T-helper 22 cell (primary cell): ENCODE data around the gene POGLUT3.

ENCODE experiments used
- DNase-seq: peaks from one replicate; pipeline ENCODE4 v3.0.0-alpha.2; 2020; ENCODE audit warnings: low read depth

The POGLUT3 gene

DNA sequence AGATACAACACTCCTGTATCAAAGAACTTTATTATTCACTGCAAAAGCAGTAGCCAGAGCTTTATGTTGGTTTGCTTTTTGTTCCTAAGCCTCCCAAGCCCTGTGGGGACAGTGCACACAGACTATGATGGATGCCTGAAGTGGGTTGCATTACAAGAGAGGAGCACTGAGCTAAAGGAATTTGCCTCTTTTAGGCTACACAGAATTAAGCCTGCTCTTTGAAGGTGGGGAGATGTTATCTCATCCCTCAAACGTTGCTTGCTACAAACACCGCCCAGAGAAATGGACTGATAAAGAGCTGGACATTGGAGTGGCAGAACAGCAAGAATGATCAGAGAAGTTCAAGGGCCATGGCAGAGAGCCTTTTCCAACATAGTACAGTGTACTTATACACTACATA is 2.5 kb upstream of the POGLUT3 start:
- DNase-seq: no peak

GRCh38 chr11:108500169-108500568 is 2.0 kb upstream of the POGLUT3 start:
- DNase-seq: no peak

- DNase-seq: no peak
Observed at GRCh38 chr11:108498816-108499408, 728 bp upstream of the POGLUT3 start.

- DNase-seq: peak; percentile 69
Observed at GRCh38 chr11:108497317-108498045, 703 bp downstream of the POGLUT3 start.

- DNase-seq: no peak
Observed at GRCh38 chr11:108496643-108497256, 1.4 kb downstream of the POGLUT3 start.

GRCh38 chr11:108495326-108495725 is 2.9 kb downstream of the POGLUT3 start:
- DNase-seq: no peak

GRCh38 chr11:108494182-108494581 is 4.0 kb downstream of the POGLUT3 start:
- no peak for DNase-seq

DNA sequence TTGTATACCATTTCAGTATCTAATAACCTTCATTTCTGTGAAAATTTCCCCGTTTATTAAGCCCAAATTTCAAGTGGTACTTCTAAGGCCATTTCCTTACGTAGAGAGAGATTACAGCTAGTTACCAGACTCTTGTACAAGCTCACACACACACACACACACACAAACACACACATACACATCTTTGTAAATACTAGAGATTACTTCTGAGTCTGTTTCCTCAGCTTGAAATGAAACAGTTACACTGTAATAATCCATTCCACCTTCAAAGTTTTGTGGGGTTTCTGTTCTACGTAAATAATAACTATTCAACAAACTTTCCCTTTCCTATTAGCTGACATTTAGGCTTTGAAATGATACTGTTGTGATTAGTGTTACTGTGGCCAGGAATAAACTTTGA is 6.2 kb downstream of the POGLUT3 start:
- DNase-seq: no peak

- DNase-seq: no peak
Observed at GRCh38 chr11:108486828-108487227, 11.4 kb downstream of the POGLUT3 start.

DNA sequence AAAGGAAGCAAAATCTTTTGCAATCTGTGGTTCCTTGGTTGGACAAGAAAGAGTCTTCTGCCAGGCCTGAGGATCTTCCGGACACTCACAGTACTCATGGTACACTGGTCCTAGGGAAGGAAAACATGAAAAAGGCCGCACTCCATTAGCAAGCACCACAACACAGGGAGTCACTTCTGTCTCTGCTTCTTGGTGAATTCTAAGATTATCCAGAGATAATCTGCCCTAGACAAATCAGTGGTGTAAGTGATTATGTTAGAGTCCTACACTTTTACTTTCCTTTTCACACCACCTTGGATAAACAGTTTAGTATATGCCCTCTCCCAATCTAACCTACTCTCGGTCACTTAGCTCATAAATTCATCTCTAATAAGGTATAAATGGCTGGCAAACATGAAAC is 11.9 kb downstream of the POGLUT3 start:
- DNase-seq: no peak

DNA sequence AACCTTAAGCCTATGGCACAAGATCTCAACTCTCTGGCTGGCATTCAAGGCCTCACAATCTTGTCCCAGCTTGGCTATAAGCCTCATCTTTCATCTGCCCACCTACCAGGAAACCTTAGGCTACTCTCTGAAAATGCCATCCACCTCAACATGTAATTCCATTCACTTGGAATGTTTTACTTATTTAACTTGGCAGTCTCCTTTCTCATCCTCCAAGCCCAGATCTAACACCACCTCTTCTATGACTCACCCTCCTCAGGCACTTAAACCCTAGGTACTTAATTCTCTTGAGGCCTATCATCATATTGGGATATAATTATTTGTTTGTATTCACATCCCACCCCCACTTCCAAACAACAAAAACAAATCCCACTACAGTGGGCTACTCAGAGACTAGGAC is 15.0 kb downstream of the POGLUT3 start:
- no peak for DNase-seq

- DNase-seq: no peak
Observed at GRCh38 chr11:108474664-108475463, 23.3 kb downstream of the POGLUT3 start.

DNA sequence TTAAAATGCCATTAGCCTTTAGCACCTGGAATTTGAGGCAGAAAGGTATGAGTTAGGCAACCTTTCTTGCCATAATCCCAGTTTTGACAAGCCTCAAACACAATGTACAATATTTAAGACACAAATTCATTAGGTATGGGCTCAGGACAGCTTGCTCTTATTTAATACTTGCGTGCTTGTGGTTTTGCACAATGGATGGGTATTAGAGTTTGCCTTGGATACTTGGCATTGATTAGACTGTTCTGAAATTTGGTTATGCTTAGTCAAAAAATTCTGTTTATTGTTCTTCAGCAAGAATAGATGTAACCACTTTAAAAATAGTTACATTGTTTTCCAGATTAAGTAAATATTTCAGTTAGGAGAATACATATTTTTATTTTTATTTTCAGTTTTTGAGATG is 25.5 kb downstream of the POGLUT3 start:
- no peak for DNase-seq

DNA sequence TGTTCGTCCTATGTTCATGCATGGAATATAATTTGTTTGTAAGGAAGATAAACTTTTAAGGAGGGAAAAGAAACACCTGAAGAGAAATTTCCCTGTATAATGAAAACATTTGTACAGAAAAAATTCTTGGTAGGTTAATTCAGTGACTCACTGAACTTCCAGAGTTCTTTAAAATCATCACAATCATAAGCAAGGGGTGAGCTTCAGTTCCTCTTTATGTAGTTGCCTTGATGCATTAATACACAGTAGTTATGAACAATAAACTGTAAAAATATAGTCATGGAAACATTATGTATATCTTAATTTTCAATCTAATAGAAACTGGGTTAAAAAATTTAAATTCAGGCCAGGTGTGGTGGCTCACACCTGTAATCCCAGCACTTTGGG is 29.7 kb downstream of the POGLUT3 start:
- no peak for DNase-seq

- DNase-seq: peak; percentile 86
Observed at GRCh38 chr11:108467091-108467823, 30.9 kb downstream of the POGLUT3 start, which contains the start of gene C11orf65. Gene C11orf65 (minus strand): TSS chr11:108467529. CDS start chr11:108461559, 5,970 bp downstream.

- DNase-seq: no peak
Observed at GRCh38 chr11:108466405-108466804, 31.8 kb downstream of the POGLUT3 start.

- no peak for DNase-seq
Observed at GRCh38 chr11:108453207-108453835, 44.9 kb downstream of the POGLUT3 start.
